Measurements from ENCODE around the gene ITPK1.

Gene ITPK1

GRCh38 chr14:93084402-93084801 is 31.3 kb downstream of the ITPK1 start:
- in situ Hi-C loops (cut with HindIII; ENCODE audit: low sequenced_read_pairs), result no loop called here
- H3K4me3 ChIP-seq (ENCODE audit: low read depth, low read length), result no peak overlapping the region
- TF ChIP-seq CTCF (IDR thresholded peaks at IDR 0.05; ENCODE audit: low read depth, low read length), result no peak
- no peak for DNase-seq (ENCODE audit: low read depth, low spot score)

GRCh38 chr14:93083917-93084316 is 31.8 kb downstream of the ITPK1 start:
- TF ChIP-seq CTCF (IDR thresholded peaks at IDR 0.05; ENCODE audit: low read depth, low read length), result no peak
- H3K4me3 ChIP-seq (ENCODE audit: low read depth, low read length), result no peak overlapping the region
- no peak for DNase-seq (ENCODE audit: low read depth, low spot score)
- in situ Hi-C loops (cut with HindIII; ENCODE audit: low sequenced_read_pairs), result no loop called here

GRCh38 chr14:93082576-93083001 is 33.1 kb downstream of the ITPK1 start:
- DNase-seq (ENCODE audit: low read depth, low spot score), result no peak
- in situ Hi-C loops (cut with HindIII; ENCODE audit: low sequenced_read_pairs), result no loop called here
- H3K4me3 ChIP-seq (ENCODE audit: low read depth, low read length), result no peak overlapping the region
- TF ChIP-seq CTCF (IDR thresholded peaks at IDR 0.05; ENCODE audit: low read depth, low read length), result no peak

- TF ChIP-seq CTCF (IDR thresholded peaks at IDR 0.05; ENCODE audit: low read depth, low read length), result no peak
- H3K4me3 ChIP-seq (ENCODE audit: low read depth, low read length), result no peak overlapping the region
- no peak for DNase-seq (ENCODE audit: low read depth, low spot score)
- in situ Hi-C loops (cut with HindIII; ENCODE audit: low sequenced_read_pairs), result no loop called here
Observed at GRCh38 chr14:93081876-93082570, 33.7 kb downstream of the ITPK1 start.

GRCh38 chr14:93079865-93080403 is 35.8 kb downstream of the ITPK1 start:
- in situ Hi-C loops (cut with HindIII; ENCODE audit: low sequenced_read_pairs), result no loop called here
- H3K4me3 ChIP-seq (ENCODE audit: low read depth, low read length), result no peak overlapping the region
- no peak for TF ChIP-seq CTCF (IDR thresholded peaks at IDR 0.05; ENCODE audit: low read depth, low read length)
- no peak for DNase-seq (ENCODE audit: low read depth, low spot score)

GRCh38 chr14:93079321-93079720 is 36.4 kb downstream of the ITPK1 start:
- in situ Hi-C loops (cut with HindIII; ENCODE audit: low sequenced_read_pairs), result no loop called here
- DNase-seq (ENCODE audit: low read depth, low spot score), result no peak
- no peak overlapping the region for H3K4me3 ChIP-seq (ENCODE audit: low read depth, low read length)
- TF ChIP-seq CTCF (IDR thresholded peaks at IDR 0.05; ENCODE audit: low read depth, low read length), result no peak
